Kidney capillary endothelial cell (primary cell): ENCODE measurements around the gene PISD.

Source experiments
- DNase-seq: peaks from one replicate; pipeline ENCODE4 v3.0.0-alpha.2; 2018; ENCODE audit warnings: low spot score

The PISD gene

DNA sequence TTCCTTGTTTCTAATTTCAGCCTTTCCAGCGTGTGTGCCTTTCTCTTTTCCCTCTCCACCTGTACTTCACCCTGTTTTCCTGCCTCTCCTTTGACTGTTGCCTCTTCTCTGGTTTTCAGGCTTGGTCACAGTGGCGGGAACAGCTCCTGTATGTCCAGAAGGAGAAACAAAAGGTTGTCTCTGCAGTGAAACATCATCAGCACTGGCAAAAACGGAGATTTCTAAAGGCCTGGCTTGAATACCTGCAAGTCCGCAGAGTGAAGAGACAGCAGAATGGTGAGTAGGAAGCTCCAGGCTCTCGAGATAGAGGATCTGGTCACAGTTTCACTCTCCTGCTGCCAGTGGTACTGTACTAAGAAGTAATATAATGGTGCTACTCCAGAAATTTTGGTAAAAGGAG lies 89.1 kb downstream of the PISD start:
- DNase-seq: no peak

GRCh38 chr22:31569126-31569525 lies 92.9 kb downstream of the PISD start:
- DNase-seq: no peak
